ENCODE data around the gene AKR7A2.
"Not testable (repeated sequence)": the region's sequence is repeated elsewhere in the genome, so short reads cannot be mapped to it uniquely, and the experiment has no call there.

The AKR7A2 gene

GRCh38 chr1:19294638-19295037 lies 17.3 kb downstream of the AKR7A2 start:
- no peak for DNase-seq

- DNase-seq, result no peak
Observed at GRCh38 chr1:19289244-19289643, 22.7 kb downstream of the AKR7A2 start.

- DNase-seq, result peak; percentile 69
Observed at GRCh38 chr1:19288324-19289241, 23.4 kb downstream of the AKR7A2 start, which contains the start of gene AKR7A3. TSS of gene AKR7A3 (minus strand) at chr1:19288770. CDS start at chr1:19288709, 61 bp downstream.

- DNase-seq, result no peak
Observed at GRCh38 chr1:19287436-19288185, 24.3 kb downstream of the AKR7A2 start.

GRCh38 chr1:19285807-19286206 lies 26.1 kb downstream of the AKR7A2 start:
- DNase-seq, result not testable (repeated sequence)

- not testable (repeated sequence) for DNase-seq
Observed at GRCh38 chr1:19285366-19285765, 26.6 kb downstream of the AKR7A2 start.

- no peak for DNase-seq
Observed at GRCh38 chr1:19284881-19285280, 27.1 kb downstream of the AKR7A2 start.

GRCh38 chr1:19283891-19284290 lies 28.1 kb downstream of the AKR7A2 start:
- DNase-seq, result no peak

- DNase-seq, result no peak
Observed at GRCh38 chr1:19274636-19275035, 37.3 kb downstream of the AKR7A2 start.

- DNase-seq, result not testable (repeated sequence)
Observed at GRCh38 chr1:19273844-19274531, 38.0 kb downstream of the AKR7A2 start.

- DNase-seq, result no peak
Observed at GRCh38 chr1:19273106-19273843, 38.7 kb downstream of the AKR7A2 start.

GRCh38 chr1:19272064-19272463 lies 39.9 kb downstream of the AKR7A2 start:
- no peak for DNase-seq

GRCh38 chr1:19270343-19270730 lies 41.6 kb downstream of the AKR7A2 start:
- DNase-seq, result not testable (repeated sequence)

GRCh38 chr1:19269427-19270342 lies 42.3 kb downstream of the AKR7A2 start:
- DNase-seq, result not testable (repeated sequence)

- DNase-seq, result no peak
Observed at GRCh38 chr1:19268445-19268844, 43.5 kb downstream of the AKR7A2 start.

GRCh38 chr1:19262744-19263143 lies 49.2 kb downstream of the AKR7A2 start:
- DNase-seq, result no peak

- DNase-seq, result no peak
Observed at GRCh38 chr1:19262047-19262446, 49.9 kb downstream of the AKR7A2 start.

GRCh38 chr1:19260211-19261138 lies 51.5 kb downstream of the AKR7A2 start:
- no peak for DNase-seq

GRCh38 chr1:19258353-19258752 lies 53.6 kb downstream of the AKR7A2 start:
- no peak for DNase-seq
